ENCODE data around the gene NOP53.

DNA sequence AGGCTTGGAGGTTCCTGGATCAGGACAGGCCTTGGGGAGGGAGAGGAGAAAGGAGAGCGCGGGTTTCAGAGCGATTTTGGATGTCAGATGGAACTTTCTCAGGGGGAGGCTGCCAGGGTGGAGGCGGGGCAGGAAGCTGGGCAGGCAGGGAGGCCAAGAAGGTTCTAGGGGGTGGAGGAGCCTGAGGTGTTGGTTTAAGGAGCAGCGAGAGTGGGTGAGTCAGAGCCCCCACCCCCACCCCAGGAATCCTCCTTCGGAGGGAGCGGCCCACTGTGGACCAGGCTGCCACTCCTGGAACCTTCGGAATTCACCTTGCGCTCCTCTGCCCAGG, 15.9 kb upstream of the NOP53 start:
- TF ChIP-seq, protein P1, sequence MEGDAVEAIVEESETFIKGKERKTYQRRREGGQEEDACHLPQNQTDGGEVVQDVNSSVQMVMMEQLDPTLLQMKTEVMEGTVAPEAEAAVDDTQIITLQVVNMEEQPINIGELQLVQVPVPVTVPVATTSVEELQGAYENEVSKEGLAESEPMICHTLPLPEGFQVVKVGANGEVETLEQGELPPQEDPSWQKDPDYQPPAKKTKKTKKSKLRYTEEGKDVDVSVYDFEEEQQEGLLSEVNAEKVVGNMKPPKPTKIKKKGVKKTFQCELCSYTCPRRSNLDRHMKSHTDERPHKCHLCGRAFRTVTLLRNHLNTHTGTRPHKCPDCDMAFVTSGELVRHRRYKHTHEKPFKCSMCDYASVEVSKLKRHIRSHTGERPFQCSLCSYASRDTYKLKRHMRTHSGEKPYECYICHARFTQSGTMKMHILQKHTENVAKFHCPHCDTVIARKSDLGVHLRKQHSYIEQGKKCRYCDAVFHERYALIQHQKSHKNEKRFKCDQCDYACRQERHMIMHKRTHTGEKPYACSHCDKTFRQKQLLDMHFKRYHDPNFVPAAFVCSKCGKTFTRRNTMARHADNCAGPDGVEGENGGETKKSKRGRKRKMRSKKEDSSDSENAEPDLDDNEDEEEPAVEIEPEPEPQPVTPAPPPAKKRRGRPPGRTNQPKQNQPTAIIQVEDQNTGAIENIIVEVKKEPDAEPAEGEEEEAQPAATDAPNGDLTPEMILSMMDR (IDR thresholded peaks at IDR 0.05): no peak
- TF ChIP-seq POLR2A (IDR thresholded peaks at IDR 0.05; ENCODE audit: low read depth) (no peak), POLR2AphosphoS5 (IDR thresholded peaks at IDR 0.05) (peak; percentile 64 to 72)
